Measurements from ENCODE around the gene ZDHHC20. TPM values are rescaled to one million over a fixed set of nuclear protein-coding genes. Genes with fewer than 3 reads are reported as not detected.

ZDHHC20 gene
- total RNA-seq, 4 donors from 2014 or later: 65.5 to 128 (median 84.4) TPM

- intact Hi-C loops (cut with DNase I; ENCODE audit: low total_unique reads): no loop called here
- 39 to 43% methylated on average over 7 of the region's 7 CpGs for WGBS, 2 donors
- DNase-seq (ENCODE audit: low spot score in 2 of 2): no peak
- no peak overlapping the region for H3K4me3 ChIP-seq (ENCODE audit: low read depth, poor library complexity, severe bottlenecking)
- TF ChIP-seq CTCF (IDR thresholded peaks at IDR 0.05) (no peak), POLR2A (IDR thresholded peaks at IDR 0.05) (no peak)
These were observed 88.1 kb downstream of the ZDHHC20 start for GRCh38 chr13:21371011-21371410.

GRCh38 chr13:21365574-21365973, 93.5 kb downstream of the ZDHHC20 start:
- no peak for DNase-seq (ENCODE audit: low spot score in 2 of 2)
- 77 to 80% methylated on average over 4 of the region's 4 CpGs for WGBS, 2 donors
- intact Hi-C loops (cut with DNase I; ENCODE audit: low total_unique reads): no loop called here
- TF ChIP-seq POLR2A (IDR thresholded peaks at IDR 0.05): no peak
- TF ChIP-seq CTCF (IDR thresholded peaks at IDR 0.05): no peak
- no peak overlapping the region for H3K4me3 ChIP-seq (ENCODE audit: low read depth, poor library complexity, severe bottlenecking)

GRCh38 chr13:21364916-21365315, 94.2 kb downstream of the ZDHHC20 start:
- TF ChIP-seq POLR2A (IDR thresholded peaks at IDR 0.05) (no peak), CTCF (IDR thresholded peaks at IDR 0.05) (no peak)
- 82 to 87% methylated on average over 4 of the region's 4 CpGs for WGBS, 2 donors
- no peak for DNase-seq (ENCODE audit: low spot score in 2 of 2)
- intact Hi-C loops (cut with DNase I; ENCODE audit: low total_unique reads): no loop called here
- no peak overlapping the region for H3K4me3 ChIP-seq (ENCODE audit: low read depth, poor library complexity, severe bottlenecking)

- intact Hi-C loops (cut with DNase I; ENCODE audit: low total_unique reads): no loop called here
- DNase-seq (ENCODE audit: low spot score in 2 of 2): no peak
- no peak for TF ChIP-seq CTCF (IDR thresholded peaks at IDR 0.05)
- TF ChIP-seq POLR2A (IDR thresholded peaks at IDR 0.05): no peak
- no peak overlapping the region for H3K4me3 ChIP-seq (ENCODE audit: low read depth, poor library complexity, severe bottlenecking)
- 84 to 86% methylated on average over 7 of the region's 7 CpGs for WGBS, 2 donors
These were observed 94.7 kb downstream of the ZDHHC20 start for GRCh38 chr13:21364357-21364756.

- H3K4me3 ChIP-seq (ENCODE audit: low read depth, poor library complexity, severe bottlenecking): no peak overlapping the region
- no peak for DNase-seq (ENCODE audit: low spot score in 2 of 2)
- 93 to 95% methylated on average over 4 of the region's 4 CpGs for whole genome bisulfite sequencing, 2 donors
- TF ChIP-seq CTCF (IDR thresholded peaks at IDR 0.05) (no peak), POLR2A (IDR thresholded peaks at IDR 0.05) (no peak)
- intact Hi-C loops (cut with DNase I; ENCODE audit: low total_unique reads): no loop called here
These were observed 96.4 kb downstream of the ZDHHC20 start for GRCh38 chr13:21362741-21363140.

- WGBS, 2 donors: 77 to 90% methylated on average over 3 of the region's 3 CpGs
- H3K4me3 ChIP-seq (ENCODE audit: low read depth, poor library complexity, severe bottlenecking): no peak overlapping the region
- no peak for TF ChIP-seq CTCF (IDR thresholded peaks at IDR 0.05)
- no peak for TF ChIP-seq POLR2A (IDR thresholded peaks at IDR 0.05)
- DNase-seq (ENCODE audit: low spot score in 2 of 2): no peak
- intact Hi-C loops (cut with DNase I; ENCODE audit: low total_unique reads): no loop called here
These were observed 97.4 kb downstream of the ZDHHC20 start for GRCh38 chr13:21361706-21362105.

All from lower leg skin (tissue), 4 donors.